ENCODE measurements around the gene C1orf21.

Gene C1orf21

DNA sequence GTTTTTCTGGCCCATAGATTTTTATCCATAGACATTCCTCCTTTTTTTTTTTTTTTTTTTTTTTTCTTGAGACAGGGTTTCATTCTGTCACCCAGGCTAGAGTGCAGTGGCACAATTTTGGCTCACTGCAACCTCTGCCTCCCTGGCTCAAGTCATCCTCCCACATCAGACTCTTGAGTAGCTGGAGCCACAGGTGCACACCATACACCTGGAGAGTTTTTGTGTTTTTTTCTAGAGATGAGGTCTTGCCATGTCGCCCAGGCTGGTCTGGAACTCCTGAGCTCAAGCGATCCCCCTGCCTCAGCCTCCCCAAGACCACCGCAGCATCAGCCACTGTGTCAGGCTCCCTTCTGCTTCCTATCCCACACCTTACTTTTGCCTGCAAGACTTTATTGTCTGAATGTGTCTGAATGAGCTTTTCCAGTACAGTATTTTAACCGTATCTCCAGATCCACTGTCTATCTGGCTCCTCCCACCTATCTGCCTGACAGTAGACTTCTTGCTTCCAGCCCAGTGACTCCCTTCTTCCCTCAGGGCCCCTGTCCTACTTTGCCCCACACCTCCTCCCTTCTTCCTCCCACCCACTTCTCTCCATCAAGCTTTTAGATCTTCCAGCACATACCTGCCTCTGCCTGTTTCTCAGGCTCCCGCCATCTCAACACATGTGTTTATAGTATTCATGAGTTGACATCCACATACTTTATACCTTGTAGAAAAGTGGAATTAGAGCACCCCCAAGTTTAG lies 6.1 kb downstream of the C1orf21 start:
- peaks cover 51% of the 10 kb centered on the region for H3K27me3 Mint-ChIP-seq (ENCODE audit: low read depth)
- H3K4me3 Mint-ChIP-seq, result no peak overlapping the region
- H3K4me1 Mint-ChIP-seq (ENCODE audit: low read depth), result peaks cover 9% of the 10 kb centered on the region

GRCh38 chr1:184393962-184394361 lies 7.1 kb downstream of the C1orf21 start:
- H3K27me3 Mint-ChIP-seq (ENCODE audit: low read depth), result peaks cover 41% of the 10 kb centered on the region
- H3K4me3 Mint-ChIP-seq, result no peak overlapping the region
- no peaks in the 10 kb centered on the region for H3K9me3 Mint-ChIP-seq
- no peaks in the 10 kb centered on the region for H3K4me1 Mint-ChIP-seq (ENCODE audit: low read depth)
- no peak overlapping the region for H3K27ac Mint-ChIP-seq
- H3K36me3 Mint-ChIP-seq (ENCODE audit: low read depth), result peaks cover 2% of the 10 kb centered on the region

More for the DNA sequence above, 6.1 kb downstream of the C1orf21 start:
- Mint-ChIP-seq H3K27ac (no peak overlapping the region), H3K9me3 (no peaks in the 10 kb centered on the region), H3K36me3 (ENCODE audit: low read depth) (peaks cover 2% of the 10 kb centered on the region)

DNA sequence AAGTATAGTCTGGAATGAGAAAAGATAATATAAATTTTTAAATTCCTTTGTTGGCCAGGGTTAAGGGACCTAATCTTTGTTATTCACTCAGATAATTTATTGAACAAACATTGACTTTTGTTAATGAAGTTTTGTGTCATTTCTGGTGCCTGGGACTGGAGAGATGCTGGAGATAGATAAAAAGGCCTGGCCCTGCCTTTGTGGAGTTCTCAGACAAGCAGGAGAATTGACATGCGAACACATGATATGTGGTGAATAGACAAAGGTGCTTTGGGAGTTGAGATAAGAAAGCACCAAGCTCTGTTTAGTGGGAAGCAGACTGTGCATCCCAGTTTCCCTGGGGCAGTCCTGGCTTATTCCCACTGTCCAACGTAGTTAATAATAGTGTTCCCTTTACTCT lies 8.5 kb downstream of the C1orf21 start:
- no peak overlapping the region for H3K4me3 Mint-ChIP-seq
- no peaks in the 10 kb centered on the region for H3K4me1 Mint-ChIP-seq (ENCODE audit: low read depth)
- H3K27ac Mint-ChIP-seq, result no peak overlapping the region
- H3K27me3 Mint-ChIP-seq (ENCODE audit: low read depth), result peaks cover 28% of the 10 kb centered on the region
- H3K9me3 Mint-ChIP-seq, result no peaks in the 10 kb centered on the region
- H3K36me3 Mint-ChIP-seq (ENCODE audit: low read depth), result peaks cover 2% of the 10 kb centered on the region

DNA sequence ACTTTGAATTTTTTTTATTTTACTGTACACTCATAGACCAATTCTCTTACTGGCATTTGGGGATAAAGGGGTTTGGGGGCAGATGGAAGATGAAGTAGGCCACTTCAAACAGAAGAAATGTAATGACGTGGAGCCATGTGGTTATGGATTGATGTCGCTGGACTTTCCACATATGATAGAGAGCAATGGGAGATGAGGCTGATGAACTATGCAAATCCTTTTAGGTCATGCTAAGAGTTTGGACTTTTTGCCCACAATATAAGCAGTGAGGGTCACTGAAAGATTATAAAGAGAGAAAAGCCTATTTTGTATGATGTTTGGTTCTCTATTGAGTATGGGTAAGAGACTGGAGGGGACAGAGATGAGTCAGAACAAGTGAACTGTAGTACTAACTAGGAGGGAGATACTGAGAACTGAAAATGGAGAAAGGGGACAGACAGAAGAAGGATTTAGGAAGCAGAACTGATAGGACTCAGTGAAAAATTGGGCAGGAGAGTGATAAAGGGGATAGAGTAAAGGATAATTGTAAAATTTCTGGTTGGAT lies 9.2 kb downstream of the C1orf21 start:
- Mint-ChIP-seq H3K4me1 (ENCODE audit: low read depth) (no peaks in the 10 kb centered on the region), H3K27me3 (ENCODE audit: low read depth) (peaks cover 24% of the 10 kb centered on the region), H3K9me3 (no peaks in the 10 kb centered on the region), H3K4me3 (no peak overlapping the region), H3K36me3 (ENCODE audit: low read depth) (peaks cover 2% of the 10 kb centered on the region), H3K27ac (no peak overlapping the region)

DNA sequence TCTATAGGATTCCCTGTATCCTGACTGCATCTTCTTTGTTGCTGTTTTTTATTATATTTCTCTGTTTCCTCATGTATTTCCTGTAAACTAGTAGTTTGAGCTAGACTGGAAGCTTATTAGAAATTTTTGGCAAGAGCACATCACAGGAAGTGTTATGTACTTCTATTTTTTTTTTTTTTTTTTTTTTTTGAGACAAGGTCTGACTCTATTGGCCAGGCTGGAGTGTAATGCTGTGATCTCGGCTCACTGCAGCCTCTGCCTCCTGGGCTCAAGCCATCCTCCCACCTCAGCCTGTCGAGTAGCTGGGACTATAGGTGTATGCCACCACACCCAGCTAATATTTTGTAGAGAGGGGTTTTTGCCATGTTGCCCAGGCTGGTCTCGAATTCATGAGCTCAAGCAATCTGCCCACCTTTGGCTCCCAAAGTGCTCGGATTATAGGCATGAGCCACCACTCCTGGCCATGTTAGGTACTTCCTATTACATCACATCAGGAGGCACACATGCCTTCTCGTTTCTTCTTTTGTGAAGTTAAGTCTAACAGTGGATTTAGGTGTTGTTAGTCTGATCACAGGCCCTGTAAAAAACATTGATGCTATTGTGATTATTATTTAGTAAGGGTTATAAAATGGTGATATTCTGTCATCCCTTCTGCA lies 12.5 kb downstream of the C1orf21 start:
- Mint-ChIP-seq H3K27ac (no peak overlapping the region), H3K27me3 (ENCODE audit: low read depth) (peaks cover 10% of the 10 kb centered on the region), H3K9me3 (no peaks in the 10 kb centered on the region), H3K36me3 (ENCODE audit: low read depth) (no peaks in the 10 kb centered on the region), H3K4me1 (ENCODE audit: low read depth) (no peaks in the 10 kb centered on the region), H3K4me3 (no peak overlapping the region)

- H3K36me3 Mint-ChIP-seq (ENCODE audit: low read depth), result no peaks in the 10 kb centered on the region
- H3K4me1 Mint-ChIP-seq (ENCODE audit: low read depth), result no peaks in the 10 kb centered on the region
- no peak overlapping the region for H3K27ac Mint-ChIP-seq
- no peaks in the 10 kb centered on the region for H3K9me3 Mint-ChIP-seq
- H3K27me3 Mint-ChIP-seq (ENCODE audit: low read depth), result peaks cover 12% of the 10 kb centered on the region
- no peak overlapping the region for H3K4me3 Mint-ChIP-seq
These were observed 17.3 kb downstream of the C1orf21 start for GRCh38 chr1:184403961-184404726.

GRCh38 chr1:184404727-184405027 lies 17.8 kb downstream of the C1orf21 start:
- H3K27ac Mint-ChIP-seq, result no peak overlapping the region
- H3K4me3 Mint-ChIP-seq, result no peak overlapping the region
- no peaks in the 10 kb centered on the region for H3K4me1 Mint-ChIP-seq (ENCODE audit: low read depth)
- H3K27me3 Mint-ChIP-seq (ENCODE audit: low read depth), result peaks cover 12% of the 10 kb centered on the region
- no peaks in the 10 kb centered on the region for H3K36me3 Mint-ChIP-seq (ENCODE audit: low read depth)
- no peaks in the 10 kb centered on the region for H3K9me3 Mint-ChIP-seq

- Mint-ChIP-seq H3K36me3 (ENCODE audit: low read depth) (no peaks in the 10 kb centered on the region), H3K4me3 (no peak overlapping the region), H3K27ac (no peak overlapping the region), H3K9me3 (no peaks in the 10 kb centered on the region), H3K4me1 (ENCODE audit: low read depth) (no peaks in the 10 kb centered on the region), H3K27me3 (ENCODE audit: low read depth) (peaks cover 12% of the 10 kb centered on the region)
These were observed 18.4 kb downstream of the C1orf21 start for GRCh38 chr1:184405094-184405800.

DNA sequence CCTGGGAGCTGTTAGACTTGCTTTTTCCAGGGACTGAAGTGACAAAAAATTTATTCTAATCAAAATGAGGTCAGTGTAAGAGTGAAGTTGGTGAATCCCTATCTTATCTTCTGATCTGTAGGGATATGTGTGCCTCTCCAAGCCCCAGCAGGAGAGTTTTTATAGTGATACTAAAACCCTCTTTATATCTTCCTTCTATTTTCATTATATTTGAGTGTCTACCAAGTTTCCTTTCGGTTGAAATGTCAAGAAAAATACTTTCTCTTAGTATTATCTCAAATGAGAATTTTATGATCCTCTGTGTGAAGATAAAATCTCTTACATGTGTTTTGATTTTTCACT lies 18.9 kb downstream of the C1orf21 start:
- Mint-ChIP-seq H3K9me3 (no peaks in the 10 kb centered on the region), H3K4me1 (ENCODE audit: low read depth) (no peaks in the 10 kb centered on the region)

DNA sequence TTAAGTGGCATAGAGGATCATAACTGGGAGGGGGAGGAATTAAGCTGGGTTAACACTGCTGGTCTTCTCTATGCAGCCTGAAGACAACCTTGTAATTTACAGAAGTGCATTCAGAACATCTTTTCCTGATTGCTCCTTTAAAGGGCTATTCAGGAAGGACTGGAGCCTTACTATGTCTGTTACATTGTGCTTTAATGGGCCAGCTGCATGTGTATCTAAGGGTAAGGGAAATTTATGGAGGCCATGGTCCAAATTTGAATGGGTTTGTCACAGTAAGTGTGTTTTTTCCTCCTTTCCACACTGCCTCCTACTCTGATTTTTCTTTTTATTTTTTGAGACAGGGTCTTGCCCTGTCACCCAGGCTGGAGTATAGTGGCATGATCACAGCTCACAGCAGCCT lies 19.6 kb downstream of the C1orf21 start:
- H3K27me3 Mint-ChIP-seq (ENCODE audit: low read depth), result peaks cover 8% of the 10 kb centered on the region
- H3K27ac Mint-ChIP-seq, result no peak overlapping the region
- H3K4me1 Mint-ChIP-seq (ENCODE audit: low read depth), result no peaks in the 10 kb centered on the region
- H3K4me3 Mint-ChIP-seq, result no peak overlapping the region
- no peaks in the 10 kb centered on the region for H3K9me3 Mint-ChIP-seq
- no peaks in the 10 kb centered on the region for H3K36me3 Mint-ChIP-seq (ENCODE audit: low read depth)

More for the DNA sequence above, 18.9 kb downstream of the C1orf21 start:
- Mint-ChIP-seq H3K4me3 (no peak overlapping the region), H3K36me3 (ENCODE audit: low read depth) (no peaks in the 10 kb centered on the region), H3K27ac (no peak overlapping the region), H3K27me3 (ENCODE audit: low read depth) (peaks cover 8% of the 10 kb centered on the region)

- Mint-ChIP-seq H3K27ac (no peak overlapping the region), H3K4me1 (ENCODE audit: low read depth) (no peaks in the 10 kb centered on the region), H3K9me3 (no peaks in the 10 kb centered on the region), H3K27me3 (ENCODE audit: low read depth) (peaks cover 9% of the 10 kb centered on the region), H3K36me3 (ENCODE audit: low read depth) (no peaks in the 10 kb centered on the region), H3K4me3 (no peak overlapping the region)
These were observed 21.1 kb downstream of the C1orf21 start for GRCh38 chr1:184407816-184408510.

DNA sequence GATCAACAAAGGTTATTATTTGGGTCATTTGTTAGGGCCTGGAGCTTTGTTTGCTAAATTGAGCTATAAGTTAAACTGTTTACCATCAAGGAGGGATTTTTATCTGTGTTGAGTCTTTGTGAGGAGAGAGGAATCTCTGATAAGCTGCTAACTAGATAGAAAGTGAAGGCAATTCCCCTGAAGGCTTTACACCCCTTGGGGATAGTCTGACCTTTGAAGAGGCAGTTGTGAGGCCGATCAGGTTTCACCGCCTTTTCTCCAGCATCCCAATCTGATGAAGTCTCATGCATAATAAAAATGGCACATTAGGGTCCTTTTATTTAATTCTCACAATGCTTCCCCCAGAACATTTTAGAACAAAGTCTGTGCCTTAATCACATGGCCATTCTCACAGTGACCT lies 21.8 kb downstream of the C1orf21 start:
- H3K9me3 Mint-ChIP-seq, result no peaks in the 10 kb centered on the region
- no peak overlapping the region for H3K27ac Mint-ChIP-seq
- peaks cover 14% of the 10 kb centered on the region for H3K27me3 Mint-ChIP-seq (ENCODE audit: low read depth)
- H3K4me3 Mint-ChIP-seq, result no peak overlapping the region
- H3K4me1 Mint-ChIP-seq (ENCODE audit: low read depth), result no peaks in the 10 kb centered on the region
- no peaks in the 10 kb centered on the region for H3K36me3 Mint-ChIP-seq (ENCODE audit: low read depth)

GRCh38 chr1:184409011-184409410 lies 22.2 kb downstream of the C1orf21 start:
- Mint-ChIP-seq H3K4me3 (no peak overlapping the region), H3K9me3 (no peaks in the 10 kb centered on the region), H3K4me1 (ENCODE audit: low read depth) (no peaks in the 10 kb centered on the region), H3K36me3 (ENCODE audit: low read depth) (no peaks in the 10 kb centered on the region), H3K27me3 (ENCODE audit: low read depth) (peaks cover 14% of the 10 kb centered on the region), H3K27ac (no peak overlapping the region)

GRCh38 chr1:184412472-184412871 lies 25.6 kb downstream of the C1orf21 start:
- no peaks in the 10 kb centered on the region for H3K36me3 Mint-ChIP-seq (ENCODE audit: low read depth)
- no peak overlapping the region for H3K27ac Mint-ChIP-seq
- H3K27me3 Mint-ChIP-seq (ENCODE audit: low read depth), result peaks cover 22% of the 10 kb centered on the region
- H3K9me3 Mint-ChIP-seq, result no peaks in the 10 kb centered on the region
- no peaks in the 10 kb centered on the region for H3K4me1 Mint-ChIP-seq (ENCODE audit: low read depth)
- no peak overlapping the region for H3K4me3 Mint-ChIP-seq

Measured in T-helper 1 cell treated with Interleukin-12 subunit alpha and Interleukin-12 subunit beta and Interleukin-4 antibody, amounts not matched to agents 30 μg/mL and 1 μg/mL, for 36 hours (primary cell).